Measurements from ENCODE around the gene KCTD15.

DNA sequence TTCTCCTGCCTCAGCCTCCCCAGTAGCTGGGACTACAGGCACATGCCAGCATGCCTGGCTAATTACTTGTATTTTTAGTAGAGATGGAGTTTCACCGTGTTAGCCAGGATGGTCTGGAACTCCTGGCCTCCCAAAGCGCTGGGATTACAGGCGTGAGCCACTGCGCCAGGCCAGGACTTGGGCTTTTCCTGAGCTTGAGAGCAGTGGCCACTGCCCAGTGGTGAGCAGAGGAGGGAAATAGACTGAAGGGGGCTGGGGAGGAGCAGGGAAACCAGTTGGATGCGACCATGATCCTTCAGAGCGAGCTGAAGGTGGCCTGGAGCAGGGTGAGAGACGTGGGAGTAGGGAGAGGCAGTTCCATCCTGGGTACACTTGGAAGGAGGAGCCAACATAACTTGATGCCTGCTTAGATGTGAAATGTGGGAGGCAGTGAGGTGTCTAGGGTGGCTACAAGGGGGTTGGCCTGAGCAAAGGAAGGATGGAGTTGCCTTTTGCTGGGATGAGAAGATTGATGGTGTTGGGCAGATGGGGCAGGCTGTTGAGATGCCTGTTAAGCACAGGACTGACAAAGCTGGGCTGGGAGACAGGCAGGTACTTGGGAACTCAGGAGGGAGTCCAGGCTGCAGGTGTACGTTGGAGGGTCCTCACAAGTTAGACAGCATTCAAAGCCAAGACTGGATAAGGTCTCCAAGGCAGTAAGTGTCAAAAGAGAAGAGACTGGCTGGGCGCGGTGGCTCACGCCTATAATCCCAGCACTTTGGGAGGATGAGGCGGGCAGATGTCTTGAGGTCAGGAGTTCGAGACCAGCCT, 31.8 kb downstream of the KCTD15 start:
- TF ChIP-seq, protein P1, sequence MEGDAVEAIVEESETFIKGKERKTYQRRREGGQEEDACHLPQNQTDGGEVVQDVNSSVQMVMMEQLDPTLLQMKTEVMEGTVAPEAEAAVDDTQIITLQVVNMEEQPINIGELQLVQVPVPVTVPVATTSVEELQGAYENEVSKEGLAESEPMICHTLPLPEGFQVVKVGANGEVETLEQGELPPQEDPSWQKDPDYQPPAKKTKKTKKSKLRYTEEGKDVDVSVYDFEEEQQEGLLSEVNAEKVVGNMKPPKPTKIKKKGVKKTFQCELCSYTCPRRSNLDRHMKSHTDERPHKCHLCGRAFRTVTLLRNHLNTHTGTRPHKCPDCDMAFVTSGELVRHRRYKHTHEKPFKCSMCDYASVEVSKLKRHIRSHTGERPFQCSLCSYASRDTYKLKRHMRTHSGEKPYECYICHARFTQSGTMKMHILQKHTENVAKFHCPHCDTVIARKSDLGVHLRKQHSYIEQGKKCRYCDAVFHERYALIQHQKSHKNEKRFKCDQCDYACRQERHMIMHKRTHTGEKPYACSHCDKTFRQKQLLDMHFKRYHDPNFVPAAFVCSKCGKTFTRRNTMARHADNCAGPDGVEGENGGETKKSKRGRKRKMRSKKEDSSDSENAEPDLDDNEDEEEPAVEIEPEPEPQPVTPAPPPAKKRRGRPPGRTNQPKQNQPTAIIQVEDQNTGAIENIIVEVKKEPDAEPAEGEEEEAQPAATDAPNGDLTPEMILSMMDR (IDR thresholded peaks at IDR 0.05) = no peak
- TF ChIP-seq POLR2A (IDR thresholded peaks at IDR 0.05) (no peak), EP300 (IDR thresholded peaks at IDR 0.05) (no peak), POLR2AphosphoS5 (IDR thresholded peaks at IDR 0.05) (no peak)
